ENCODE data around the gene WAC.

WAC gene

GRCh38 chr10:28631896-28632583 lies 99.1 kb downstream of the WAC start:
- TF ChIP-seq CTCF (IDR thresholded peaks at IDR 0.05; ENCODE audit: borderline replicate concordance, control extremely low read depth, extremely low read depth, insufficient read depth, missing control alignments): no peak
- in situ Hi-C loops (cut with MboI; ENCODE audit: low sequenced_read_pairs, unreplicated experiment): no loop called here
- DNase-seq (ENCODE audit: low spot score): no peak

DNA sequence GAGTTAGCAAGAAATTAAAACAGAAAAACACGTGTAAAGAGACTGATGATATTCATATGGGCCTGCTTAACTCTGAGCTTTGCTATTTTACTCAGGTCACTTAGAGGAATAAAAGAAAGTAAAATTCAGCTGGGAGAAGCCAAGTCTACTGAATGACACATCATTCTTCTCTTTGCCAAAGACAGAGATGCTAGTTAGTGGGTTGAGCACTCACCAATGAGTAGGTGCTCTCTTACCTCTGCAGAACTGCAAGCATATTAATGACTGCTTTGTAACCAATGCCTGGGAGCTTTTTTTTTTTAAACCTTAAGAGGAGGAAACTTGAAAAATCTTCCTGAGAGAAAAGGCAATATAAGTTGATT lies 99.6 kb downstream of the WAC start:
- no peak for DNase-seq (ENCODE audit: low spot score)
- in situ Hi-C loops (cut with MboI; ENCODE audit: low sequenced_read_pairs, unreplicated experiment): no loop called here
- TF ChIP-seq CTCF (IDR thresholded peaks at IDR 0.05; ENCODE audit: borderline replicate concordance, control extremely low read depth, extremely low read depth, insufficient read depth, missing control alignments): no peak

DNA sequence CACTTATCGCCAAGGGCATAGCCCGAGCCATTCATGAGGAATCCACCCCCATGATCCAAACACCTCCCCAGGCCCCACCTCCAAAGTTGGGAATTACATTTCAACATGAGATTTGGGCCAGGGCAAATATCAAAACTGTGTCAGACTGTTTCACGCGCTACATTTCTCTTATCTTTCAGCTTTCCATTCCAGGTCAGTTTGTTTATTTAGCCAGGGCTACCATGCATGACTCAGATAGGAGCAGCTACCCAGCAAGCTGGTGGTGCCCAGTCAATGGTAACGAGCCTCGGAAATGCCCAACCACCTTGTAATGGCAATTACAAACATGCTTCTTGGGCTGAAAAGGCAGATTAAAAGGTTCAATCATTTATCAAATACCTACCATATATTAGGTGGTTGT lies 100.8 kb downstream of the WAC start:
- in situ Hi-C loops (cut with MboI; ENCODE audit: low sequenced_read_pairs, unreplicated experiment): no loop called here
- no peak for TF ChIP-seq CTCF (IDR thresholded peaks at IDR 0.05; ENCODE audit: borderline replicate concordance, control extremely low read depth, extremely low read depth, insufficient read depth, missing control alignments)
- DNase-seq (ENCODE audit: low spot score): no peak

DNA sequence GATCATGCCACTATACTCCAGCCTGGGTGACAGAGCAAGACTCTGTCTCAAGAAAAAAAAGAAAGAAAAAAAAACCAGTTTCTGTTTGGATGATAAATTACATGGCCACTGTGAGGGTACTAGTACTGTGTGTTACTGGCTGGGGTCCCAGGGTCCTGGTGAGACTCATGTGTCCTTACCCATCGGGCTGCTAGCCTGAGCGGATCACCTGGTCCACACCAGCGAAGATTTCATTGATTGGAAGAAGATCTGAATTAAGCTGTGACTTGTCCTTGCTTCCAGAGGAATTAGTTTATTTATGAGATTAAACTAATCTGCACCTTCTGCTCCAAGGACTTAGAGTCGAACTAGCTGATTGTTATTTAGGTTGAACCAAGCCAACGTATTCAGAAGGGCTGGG lies 104.4 kb downstream of the WAC start:
- no peak for TF ChIP-seq CTCF (IDR thresholded peaks at IDR 0.05; ENCODE audit: borderline replicate concordance, control extremely low read depth, extremely low read depth, insufficient read depth, missing control alignments)
- DNase-seq (ENCODE audit: low spot score): no peak
- in situ Hi-C loops (cut with MboI; ENCODE audit: low sequenced_read_pairs, unreplicated experiment): no loop called here

- in situ Hi-C loops (cut with MboI; ENCODE audit: low sequenced_read_pairs, unreplicated experiment): no loop called here
- no peak for DNase-seq (ENCODE audit: low spot score)
- TF ChIP-seq CTCF (IDR thresholded peaks at IDR 0.05; ENCODE audit: borderline replicate concordance, control extremely low read depth, extremely low read depth, insufficient read depth, missing control alignments): no peak
Observed at GRCh38 chr10:28638392-28638791, 105.5 kb downstream of the WAC start.

DNA sequence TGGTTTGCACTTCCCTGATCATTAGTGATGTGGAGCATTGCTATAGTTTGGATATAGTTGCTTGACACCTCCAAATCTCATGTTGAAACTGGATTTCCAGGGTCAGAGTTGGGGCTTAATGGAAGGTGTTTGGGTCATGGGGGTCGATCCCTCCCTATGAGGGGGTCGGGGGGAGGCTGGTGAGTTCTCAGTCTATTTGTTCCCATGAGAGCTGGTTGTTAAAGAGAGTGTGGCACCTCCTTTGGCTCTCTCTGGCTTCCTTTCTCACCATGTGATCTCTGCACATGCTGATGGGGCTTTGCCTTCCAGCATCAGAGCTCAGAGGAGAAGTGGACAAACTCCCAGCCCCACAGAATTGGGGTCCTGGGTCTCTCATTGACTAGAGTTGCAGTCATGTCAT lies 107.6 kb downstream of the WAC start:
- in situ Hi-C loops (cut with MboI; ENCODE audit: low sequenced_read_pairs, unreplicated experiment): no loop called here
- DNase-seq (ENCODE audit: low spot score): no peak
- no peak for TF ChIP-seq CTCF (IDR thresholded peaks at IDR 0.05; ENCODE audit: borderline replicate concordance, control extremely low read depth, extremely low read depth, insufficient read depth, missing control alignments)
